IMR-90 (cell line): ENCODE results near the gene TAF4.

Experiments used
- CEBPB ChIP-seq: IDR thresholded peaks from 2 replicates; pipeline ENCODE4 v1.6.1; 2012; ENCODE audit warnings: low read depth, low read length, improper control_type of control experiment
- NFE2L2 ChIP-seq: fragments of 150-350 bp; IDR thresholded peaks from 2 replicates; pipeline ENCODE4 v1.6.1; 2016; ENCODE audit warnings: low read depth, mild to moderate bottlenecking, low read length
- POLR2A ChIP-seq: IDR thresholded peaks from 2 replicates; pipeline ENCODE4 v1.6.1; 2012; ENCODE audit warnings: mild to moderate bottlenecking, low read depth, low read length
- RAD21 ChIP-seq: IDR thresholded peaks from 2 replicates; pipeline ENCODE4 v1.6.1; 2012; ENCODE audit warnings: low read length, improper control_type of control experiment
- RFX5 ChIP-seq: IDR thresholded peaks from 2 replicates; pipeline ENCODE4 v1.8.0; 2012; ENCODE audit warnings: low read depth, mild to moderate bottlenecking, low read length, moderate library complexity
- TF ChIP-seq, protein P1 (sequence below): conservative IDR thresholded peaks from 2 replicates; pipeline ENCODE4 v1.5.1; 2012; ENCODE audit warnings: mild to moderate bottlenecking, low read depth, low read length, improper control_type of control experiment

- TF ChIP-seq, protein P1, sequence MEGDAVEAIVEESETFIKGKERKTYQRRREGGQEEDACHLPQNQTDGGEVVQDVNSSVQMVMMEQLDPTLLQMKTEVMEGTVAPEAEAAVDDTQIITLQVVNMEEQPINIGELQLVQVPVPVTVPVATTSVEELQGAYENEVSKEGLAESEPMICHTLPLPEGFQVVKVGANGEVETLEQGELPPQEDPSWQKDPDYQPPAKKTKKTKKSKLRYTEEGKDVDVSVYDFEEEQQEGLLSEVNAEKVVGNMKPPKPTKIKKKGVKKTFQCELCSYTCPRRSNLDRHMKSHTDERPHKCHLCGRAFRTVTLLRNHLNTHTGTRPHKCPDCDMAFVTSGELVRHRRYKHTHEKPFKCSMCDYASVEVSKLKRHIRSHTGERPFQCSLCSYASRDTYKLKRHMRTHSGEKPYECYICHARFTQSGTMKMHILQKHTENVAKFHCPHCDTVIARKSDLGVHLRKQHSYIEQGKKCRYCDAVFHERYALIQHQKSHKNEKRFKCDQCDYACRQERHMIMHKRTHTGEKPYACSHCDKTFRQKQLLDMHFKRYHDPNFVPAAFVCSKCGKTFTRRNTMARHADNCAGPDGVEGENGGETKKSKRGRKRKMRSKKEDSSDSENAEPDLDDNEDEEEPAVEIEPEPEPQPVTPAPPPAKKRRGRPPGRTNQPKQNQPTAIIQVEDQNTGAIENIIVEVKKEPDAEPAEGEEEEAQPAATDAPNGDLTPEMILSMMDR, result no peak
- no peak for TF ChIP-seq RAD21
- TF ChIP-seq RFX5, result no peak
- no peak for TF ChIP-seq POLR2A
- TF ChIP-seq CEBPB, result no peak
- no peak for TF ChIP-seq NFE2L2
Observed at GRCh38 chr20:61930776-61931475, 134.8 kb downstream of the TAF4 start.
